GM12873 (cell line): ENCODE results near the gene GPC6.

Source experiments
- CTCF ChIP-seq: IDR thresholded peaks from 2 replicates; pipeline ENCODE4 v1.5.1; 2012; ENCODE audit warnings: low read depth, mild to moderate bottlenecking, moderate library complexity, low read length, control low read depth; ENCODE audit not compliant: insufficient read depth; ENCODE audit errors: missing control alignments

Gene GPC6

GRCh38 chr13:93649496-93649895 lies 422.9 kb downstream of the GPC6 start:
- TF ChIP-seq CTCF: no peak

- TF ChIP-seq CTCF: no peak
Measured at GRCh38 chr13:93653776-93654175, 427.2 kb downstream of the GPC6 start.

DNA sequence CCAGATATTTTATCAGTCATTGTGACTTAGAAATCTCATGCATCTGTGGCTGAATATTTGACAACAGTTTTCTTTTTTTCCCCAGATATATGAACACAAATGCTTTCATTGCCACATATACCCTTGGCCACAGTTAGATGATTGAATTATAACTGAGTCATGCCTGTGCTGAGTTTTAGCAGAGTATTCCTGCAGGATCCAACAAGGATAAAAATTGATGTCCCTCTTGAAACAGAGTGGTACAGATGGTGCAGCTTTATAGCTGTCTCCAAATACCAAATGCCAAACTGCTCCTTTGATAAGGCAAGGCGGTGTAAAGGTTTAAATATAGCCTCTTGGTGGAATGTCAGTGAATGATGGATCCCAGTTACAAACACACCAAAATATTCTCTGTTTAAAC lies 428.5 kb downstream of the GPC6 start:
- TF ChIP-seq CTCF: no peak

DNA sequence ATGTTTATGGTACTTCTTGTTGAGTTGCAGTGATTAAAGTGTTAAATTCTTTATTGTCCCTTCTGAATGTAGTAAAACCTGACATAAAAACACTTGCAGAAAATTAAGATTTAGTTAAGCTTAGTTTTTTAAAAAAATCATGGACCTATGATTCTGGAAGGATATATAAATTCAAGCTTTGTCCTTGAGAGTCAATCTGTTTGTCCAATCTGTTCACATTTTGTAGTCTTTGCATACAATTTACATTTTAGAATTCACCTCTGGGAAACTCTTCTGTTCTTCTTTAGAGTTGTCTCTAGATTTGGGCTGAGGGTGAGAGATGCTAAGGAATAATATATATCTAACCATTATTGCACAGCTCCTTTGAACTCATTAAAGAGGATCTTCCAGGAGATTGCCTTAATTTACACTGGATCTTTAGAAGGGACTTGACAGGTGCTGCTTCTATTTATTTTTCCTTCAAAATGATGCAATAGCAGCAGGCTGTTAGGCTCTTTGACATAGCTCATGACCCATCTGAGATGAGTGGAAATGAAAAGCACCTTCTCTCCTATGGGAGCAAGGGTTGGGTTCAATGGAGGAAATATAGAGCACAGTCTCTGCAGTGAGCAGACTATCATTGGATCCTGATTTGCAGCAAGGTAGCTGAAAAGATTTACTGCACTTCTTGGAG lies 433.9 kb downstream of the GPC6 start:
- no peak for TF ChIP-seq CTCF

- no peak for TF ChIP-seq CTCF
Measured at GRCh38 chr13:93670866-93671265, 444.3 kb downstream of the GPC6 start.

DNA sequence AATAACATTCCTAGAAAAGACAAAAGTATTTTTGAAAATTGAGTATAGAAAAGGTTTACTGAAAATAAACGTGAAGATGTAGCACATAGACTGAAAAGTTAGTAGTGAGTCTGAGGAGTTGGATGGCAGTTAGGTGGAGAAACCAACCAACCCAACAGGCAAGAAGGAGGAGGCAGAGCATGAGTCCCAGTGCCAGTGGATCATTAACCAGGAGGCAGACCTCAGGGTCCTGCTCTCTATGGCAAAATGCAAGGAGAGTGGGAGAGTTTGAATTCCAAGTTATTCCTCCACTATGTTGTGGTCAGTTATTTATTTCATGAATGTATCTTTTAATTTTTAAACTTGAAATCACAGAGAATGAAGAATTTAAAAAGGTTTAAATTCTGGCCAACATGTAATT lies 446.4 kb downstream of the GPC6 start:
- no peak for TF ChIP-seq CTCF

GRCh38 chr13:93673885-93674284 lies 447.3 kb downstream of the GPC6 start:
- no peak for TF ChIP-seq CTCF

- no peak for TF ChIP-seq CTCF
Measured at GRCh38 chr13:93674337-93674755, 447.7 kb downstream of the GPC6 start.
